ENCODE data around the gene SUSD3.
A peak's percentile ranks its signal among the peaks of the same experiment; 100 is the strongest.

The SUSD3 gene

DNA sequence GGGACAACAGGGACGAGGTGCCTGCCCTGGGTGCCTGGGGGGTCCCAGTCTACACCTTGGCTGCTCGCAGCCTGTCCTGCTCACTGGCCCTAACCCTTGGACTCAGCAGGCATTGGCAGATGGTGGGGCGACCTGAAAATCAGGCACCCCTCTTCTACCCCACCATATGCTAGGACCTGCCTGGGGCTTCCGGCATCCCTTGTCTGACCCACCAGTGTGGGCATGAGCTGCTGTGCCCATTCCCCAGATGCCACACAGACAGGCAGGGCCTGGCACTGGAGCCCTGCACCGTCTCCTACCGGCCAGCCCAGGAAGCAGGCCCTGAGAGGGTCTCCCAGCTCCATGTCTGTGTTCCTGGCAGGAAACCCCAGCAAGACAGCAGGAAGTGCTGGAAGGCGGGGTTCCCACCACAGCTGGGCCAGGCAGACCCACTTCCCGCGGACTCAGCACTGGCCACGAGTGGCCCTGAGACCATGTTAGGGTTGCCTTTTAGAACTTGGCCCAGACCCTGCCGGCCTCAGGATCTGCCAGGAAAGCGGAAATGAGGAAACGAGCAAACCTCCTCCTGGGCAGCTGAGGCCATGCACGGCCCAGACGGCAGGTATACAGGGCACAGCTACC, 72.5 kb downstream of the SUSD3 start:
- Histone ChIP-seq H3K27me3 (ENCODE audit: insufficient read depth, low read length) (peaks cover 12% of the 10 kb centered on the region), H3K27ac (ENCODE audit: low read depth, low read length) (no peak overlapping the region), H3K4me3 (ENCODE audit: low read length) (no peak overlapping the region), H3K9ac (ENCODE audit: low read depth, low read length) (no peak overlapping the region), H3K9me3 (ENCODE audit: insufficient read depth, low read depth, low read length) (no peaks in the 10 kb centered on the region), H3K4me1 (ENCODE audit: insufficient read depth, low read length) (peaks cover 19% of the 10 kb centered on the region), H3K36me3 (ENCODE audit: insufficient read depth, low read length) (no peaks in the 10 kb centered on the region)
- WGBS = 88% methylated on average over 15 of the region's 15 CpGs

DNA sequence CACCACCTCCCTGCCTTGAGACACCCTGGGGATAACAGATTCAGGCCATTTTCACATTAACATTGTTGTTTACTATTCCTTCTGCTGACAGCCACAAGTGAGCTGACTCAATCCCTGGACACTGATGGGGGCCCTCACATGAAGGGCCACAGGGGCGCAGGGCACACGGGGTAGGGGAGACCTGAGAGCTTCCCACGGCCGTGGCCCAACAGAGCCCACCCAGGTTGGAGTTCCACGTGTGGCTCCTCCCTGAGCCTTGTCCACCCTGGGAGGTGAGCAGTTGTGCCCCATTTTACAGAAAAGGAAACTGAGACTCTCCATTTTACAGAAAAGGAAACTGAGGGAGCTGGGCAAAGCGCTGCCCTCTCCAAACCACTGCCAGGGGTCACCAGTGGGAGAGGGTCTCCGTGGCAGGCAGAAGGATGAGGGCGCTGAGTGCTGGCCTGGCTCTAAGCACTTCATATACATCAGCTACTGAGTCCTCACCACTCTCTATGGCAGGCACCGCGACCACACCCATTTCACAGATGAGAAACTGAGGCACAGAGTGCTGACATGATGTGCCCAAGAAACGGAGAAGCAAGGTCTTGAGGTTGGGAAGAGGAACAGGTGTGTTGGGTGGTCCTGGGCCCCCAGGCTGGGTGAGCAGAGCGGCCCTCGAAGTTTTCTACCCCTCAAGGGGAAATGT, 73.2 kb downstream of the SUSD3 start:
- Histone ChIP-seq H3K4me1 (ENCODE audit: insufficient read depth, low read length) (peaks cover 15% of the 10 kb centered on the region), H3K9me3 (ENCODE audit: insufficient read depth, low read depth, low read length) (no peaks in the 10 kb centered on the region), H3K4me3 (ENCODE audit: low read length) (no peak overlapping the region), H3K9ac (ENCODE audit: low read depth, low read length) (no peak overlapping the region), H3K36me3 (ENCODE audit: insufficient read depth, low read length) (no peaks in the 10 kb centered on the region), H3K27ac (ENCODE audit: low read depth, low read length) (no peak overlapping the region), H3K27me3 (ENCODE audit: insufficient read depth, low read length) (peaks cover 12% of the 10 kb centered on the region)
- 90% methylated on average over 13 of the region's 13 CpGs for WGBS

DNA sequence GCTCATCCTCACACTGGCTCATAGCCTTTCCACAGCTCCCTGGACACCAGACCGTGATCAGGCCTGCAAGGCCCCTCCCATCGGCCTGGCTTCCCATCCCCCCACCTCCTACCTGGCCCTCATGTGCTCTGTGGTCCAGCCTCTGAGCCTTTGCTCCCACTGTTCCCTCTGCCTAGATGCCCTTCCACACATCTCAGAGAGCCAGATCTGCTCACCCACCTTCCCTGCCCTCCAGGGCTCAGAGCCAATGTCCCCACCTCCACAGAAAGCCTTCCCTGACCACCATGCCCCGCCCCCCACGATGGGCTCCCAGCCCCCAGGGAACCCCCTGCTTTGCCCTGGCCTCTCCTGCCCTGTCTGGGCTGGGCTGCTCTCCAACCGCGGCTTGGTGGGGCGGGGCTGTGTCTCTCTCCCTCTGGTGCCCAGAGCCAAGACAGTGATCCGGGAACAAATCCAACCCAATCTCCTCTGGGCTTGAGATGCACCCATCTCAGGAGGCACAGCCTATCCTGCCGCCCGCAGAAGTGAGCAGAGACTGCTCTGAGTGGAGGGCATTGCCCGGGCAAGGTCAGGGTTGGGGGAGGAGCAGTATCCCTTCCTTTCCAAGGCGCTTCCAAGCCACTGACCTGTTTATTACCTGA, 73.9 kb downstream of the SUSD3 start:
- Histone ChIP-seq H3K4me1 (ENCODE audit: insufficient read depth, low read length) (peaks cover 8% of the 10 kb centered on the region; the same call in 1 of the 2 replicates), H3K9ac (ENCODE audit: low read depth, low read length) (no peak overlapping the region), H3K9me3 (ENCODE audit: insufficient read depth, low read depth, low read length) (no peaks in the 10 kb centered on the region), H3K36me3 (ENCODE audit: insufficient read depth, low read length) (no peaks in the 10 kb centered on the region), H3K27ac (ENCODE audit: low read depth, low read length) (no peak overlapping the region), H3K27me3 (ENCODE audit: insufficient read depth, low read length) (peaks cover 12% of the 10 kb centered on the region), H3K4me3 (ENCODE audit: low read length) (peak overlapping the region; percentile 85)
- 56% methylated on average over 12 of the region's 12 CpGs for WGBS

DNA sequence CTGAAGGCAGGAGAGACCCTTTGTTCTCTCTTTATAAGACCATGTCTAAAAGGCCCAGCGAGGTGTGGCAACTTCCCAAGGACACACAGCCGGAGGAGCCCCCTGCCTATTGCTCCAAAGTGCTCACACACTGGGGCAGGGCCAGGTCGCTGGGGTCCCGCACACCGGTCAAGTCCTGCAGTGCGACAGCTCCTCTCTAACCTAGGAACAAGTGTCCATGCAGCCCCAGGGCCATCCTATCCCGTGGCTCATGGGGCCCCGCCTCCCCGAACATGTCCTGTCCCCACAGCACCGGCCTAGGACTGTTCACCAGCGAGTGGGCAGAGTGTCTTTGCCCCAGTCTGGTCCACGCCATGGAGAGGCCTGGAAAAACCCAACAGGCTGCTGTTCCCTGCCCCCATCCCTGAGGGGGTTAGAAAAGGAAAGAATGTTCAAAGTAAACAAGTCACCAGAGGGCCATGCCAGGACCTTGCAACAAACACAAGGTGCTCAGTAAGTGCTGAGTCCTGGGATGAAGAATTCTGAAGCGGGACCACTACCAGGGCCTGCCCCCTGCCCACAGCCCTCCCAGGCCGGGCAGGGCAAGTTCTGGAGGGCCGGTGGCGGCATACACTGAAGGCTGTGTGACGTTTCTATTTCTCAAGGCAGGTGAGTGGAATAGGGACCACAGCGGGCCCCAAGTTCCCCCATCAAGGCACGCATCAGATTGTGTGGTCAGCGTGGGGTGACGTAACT, 74.6 kb downstream of the SUSD3 start:
- peak overlapping the region; percentile 77 for H3K9ac ChIP-seq (ENCODE audit: low read depth, low read length)
- WGBS = 34% methylated on average over 20 of the region's 21 CpGs
- H3K9me3 ChIP-seq (ENCODE audit: insufficient read depth, low read depth, low read length) = no peaks in the 10 kb centered on the region
- peaks cover 8% of the 10 kb centered on the region; the same call in 1 of the 2 replicates for H3K4me1 ChIP-seq (ENCODE audit: insufficient read depth, low read length)
- H3K27ac ChIP-seq (ENCODE audit: low read depth, low read length) = peak overlapping the region; percentile 64; the same call in 1 of the 2 replicates
- peak overlapping the region; percentile 85 for H3K4me3 ChIP-seq (ENCODE audit: low read length)
- H3K36me3 ChIP-seq (ENCODE audit: insufficient read depth, low read length) = no peaks in the 10 kb centered on the region
- H3K27me3 ChIP-seq (ENCODE audit: insufficient read depth, low read length) = peaks cover 12% of the 10 kb centered on the region

DNA sequence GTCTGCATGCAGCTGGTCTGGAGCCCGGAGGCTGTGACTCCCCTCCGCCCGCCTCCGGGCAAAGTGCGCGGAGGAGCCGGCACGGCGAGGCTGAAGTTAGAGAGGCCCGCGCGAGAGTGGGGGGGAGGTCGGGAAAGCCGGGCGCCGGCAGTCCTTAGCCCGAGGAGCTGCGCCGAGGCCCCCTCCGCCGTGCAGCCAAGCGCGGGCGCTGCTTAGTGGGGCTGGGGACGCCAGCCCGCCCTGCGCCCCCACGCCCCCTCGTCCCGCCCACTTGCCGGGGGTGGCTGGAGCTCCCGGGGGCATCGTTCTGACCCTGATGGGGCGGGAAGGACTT, 75.1 kb downstream of the SUSD3 start:
- peak overlapping the region; percentile 77 for H3K9ac ChIP-seq (ENCODE audit: low read depth, low read length)
- H3K4me3 ChIP-seq (ENCODE audit: low read length) = peak overlapping the region; percentile 85
- peaks cover 8% of the 10 kb centered on the region; the same call in 1 of the 2 replicates for H3K4me1 ChIP-seq (ENCODE audit: insufficient read depth, low read length)
- no peaks in the 10 kb centered on the region for H3K36me3 ChIP-seq (ENCODE audit: insufficient read depth, low read length)
- no peaks in the 10 kb centered on the region for H3K9me3 ChIP-seq (ENCODE audit: insufficient read depth, low read depth, low read length)
- peak overlapping the region; percentile 64 for H3K27ac ChIP-seq (ENCODE audit: low read depth, low read length)
- H3K27me3 ChIP-seq (ENCODE audit: insufficient read depth, low read length) = peaks cover 12% of the 10 kb centered on the region
- WGBS = 1% methylated on average over 34 of the region's 34 CpGs

DNA sequence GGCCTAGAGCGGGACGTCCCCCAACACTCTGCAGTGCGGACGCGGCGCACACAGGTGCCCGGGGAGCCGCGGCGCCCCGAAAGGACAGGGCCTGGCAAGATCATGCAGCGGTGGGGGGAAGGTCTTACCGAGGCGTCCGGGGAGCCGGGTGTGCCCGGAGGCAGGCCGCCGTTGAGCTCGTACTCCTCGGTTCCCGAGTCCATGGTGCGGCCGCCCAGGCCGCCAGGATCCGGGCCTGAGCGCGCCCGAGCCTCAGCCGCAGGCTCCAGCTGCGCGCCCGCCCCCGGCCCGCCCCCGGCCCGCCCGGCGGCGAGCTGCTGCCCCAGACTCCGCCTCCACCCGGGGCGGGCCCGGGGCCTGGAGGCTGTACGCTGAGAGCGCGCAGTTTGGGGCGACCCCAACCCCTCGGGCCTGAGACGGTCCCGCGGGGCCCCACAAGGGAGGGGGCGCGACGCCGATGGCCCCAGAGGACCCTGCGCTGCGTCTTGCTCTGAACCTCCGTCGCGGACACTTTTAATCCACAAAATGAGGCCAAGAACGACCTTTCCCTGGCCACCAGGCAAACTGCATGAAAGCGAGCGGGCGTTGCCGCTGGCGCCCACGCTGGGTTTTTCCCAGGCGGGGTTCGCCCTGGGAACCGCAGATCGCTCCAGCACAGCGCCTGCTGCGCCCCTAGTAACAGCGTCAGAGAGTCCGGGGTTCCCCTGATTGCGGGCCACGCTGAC, 75.7 kb downstream of the SUSD3 start, which contains the start of gene NINJ1:
TSS of gene NINJ1 (minus strand) at position 237 of the 725 bp plus-strand sequence. CDS start at position 203, 34 bp downstream.
- H3K4me1 ChIP-seq (ENCODE audit: insufficient read depth, low read length) = peaks cover 8% of the 10 kb centered on the region; the same call in 1 of the 2 replicates
- no peaks in the 10 kb centered on the region for H3K36me3 ChIP-seq (ENCODE audit: insufficient read depth, low read length)
- H3K27me3 ChIP-seq (ENCODE audit: insufficient read depth, low read length) = peaks cover 12% of the 10 kb centered on the region
- H3K27ac ChIP-seq (ENCODE audit: low read depth, low read length) = peak within 1 kb of the TSS; percentile 64
- H3K9me3 ChIP-seq (ENCODE audit: insufficient read depth, low read depth, low read length) = no peaks in the 10 kb centered on the region
- WGBS = 1% methylated on average over 78 of the region's 78 CpGs
- peak within 1 kb of the TSS; percentile 79 for H3K9ac ChIP-seq (ENCODE audit: low read depth, low read length)
- H3K4me3 ChIP-seq (ENCODE audit: low read length) = peak within 1 kb of the TSS; percentile 85
